GM19452 (cell line): ENCODE data around the gene CKS2.

Experiments
- ATAC-seq: cut with Tn5 transposase; IDR thresholded peaks from one replicate; pipeline ENCODE4 v1.9.1; 2021; ENCODE audit not compliant: unreplicated experiment

The CKS2 gene

DNA sequence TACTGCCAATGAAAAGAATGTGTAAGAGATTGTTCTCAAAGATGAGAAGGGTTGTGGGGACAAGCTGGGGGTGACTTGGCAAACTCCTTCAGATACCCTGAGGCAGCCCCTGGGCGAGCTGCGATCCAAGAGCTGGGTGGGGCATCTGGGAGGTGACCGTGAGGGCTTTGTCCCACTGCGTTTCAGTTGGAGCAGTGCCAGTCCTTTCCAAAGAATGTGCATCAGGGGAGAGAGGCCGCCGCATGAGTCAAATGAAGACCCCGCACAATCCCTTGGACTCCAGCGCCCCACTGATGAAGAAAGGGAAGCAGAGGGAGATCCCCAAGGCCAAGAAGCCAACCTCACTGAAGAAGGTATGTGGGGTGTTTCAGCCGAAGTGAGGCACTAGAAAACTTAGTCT lies 35.7 kb downstream of the CKS2 start:
- ATAC-seq = no peak

DNA sequence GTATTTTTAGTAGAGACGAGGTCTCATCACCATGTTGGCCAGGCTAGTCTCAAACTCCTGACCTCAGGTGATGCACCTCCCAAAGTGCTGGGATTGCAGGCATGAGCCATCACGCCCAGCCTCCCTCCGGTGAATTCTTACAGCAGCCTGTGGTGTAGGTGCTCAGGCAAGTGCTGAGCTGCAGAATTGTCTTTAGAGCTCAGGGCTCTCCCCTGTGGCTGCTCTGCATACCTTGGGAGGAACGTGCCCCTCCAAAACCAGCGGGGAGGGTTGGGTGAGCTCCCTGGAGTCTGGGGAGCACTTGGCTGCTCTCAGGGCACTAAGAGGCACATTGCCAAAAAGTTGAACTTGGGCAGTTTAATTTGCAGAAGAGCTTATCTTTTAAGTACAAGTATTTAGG lies 36.7 kb downstream of the CKS2 start:
- ATAC-seq = no peak

DNA sequence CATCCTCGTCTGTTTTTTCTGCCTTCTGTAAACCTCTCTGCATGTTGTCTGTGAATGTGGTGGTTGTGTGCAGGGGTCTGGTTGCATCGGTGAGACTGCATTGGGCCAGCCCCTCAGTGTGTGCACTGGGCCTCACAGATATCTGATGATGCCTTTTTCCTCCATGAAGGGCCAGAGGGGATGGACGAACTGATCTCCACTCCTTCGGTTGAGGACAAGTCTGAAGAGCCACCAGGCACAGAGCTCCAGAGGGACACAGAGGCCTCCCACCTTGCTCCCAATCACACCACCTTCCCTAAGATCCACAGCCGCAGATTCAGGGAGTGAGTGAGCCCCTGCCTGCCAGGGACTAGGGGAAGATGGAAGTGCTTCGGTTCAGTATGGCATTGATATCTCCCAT lies 38.6 kb downstream of the CKS2 start:
- no peak for ATAC-seq

GRCh38 chr9:89350988-89351557 lies 40.1 kb downstream of the CKS2 start:
- ATAC-seq = no peak

GRCh38 chr9:89351584-89352300 lies 40.7 kb downstream of the CKS2 start:
- ATAC-seq = no peak

- ATAC-seq = no peak
Measured at GRCh38 chr9:89352451-89352850, 41.5 kb downstream of the CKS2 start.

DNA sequence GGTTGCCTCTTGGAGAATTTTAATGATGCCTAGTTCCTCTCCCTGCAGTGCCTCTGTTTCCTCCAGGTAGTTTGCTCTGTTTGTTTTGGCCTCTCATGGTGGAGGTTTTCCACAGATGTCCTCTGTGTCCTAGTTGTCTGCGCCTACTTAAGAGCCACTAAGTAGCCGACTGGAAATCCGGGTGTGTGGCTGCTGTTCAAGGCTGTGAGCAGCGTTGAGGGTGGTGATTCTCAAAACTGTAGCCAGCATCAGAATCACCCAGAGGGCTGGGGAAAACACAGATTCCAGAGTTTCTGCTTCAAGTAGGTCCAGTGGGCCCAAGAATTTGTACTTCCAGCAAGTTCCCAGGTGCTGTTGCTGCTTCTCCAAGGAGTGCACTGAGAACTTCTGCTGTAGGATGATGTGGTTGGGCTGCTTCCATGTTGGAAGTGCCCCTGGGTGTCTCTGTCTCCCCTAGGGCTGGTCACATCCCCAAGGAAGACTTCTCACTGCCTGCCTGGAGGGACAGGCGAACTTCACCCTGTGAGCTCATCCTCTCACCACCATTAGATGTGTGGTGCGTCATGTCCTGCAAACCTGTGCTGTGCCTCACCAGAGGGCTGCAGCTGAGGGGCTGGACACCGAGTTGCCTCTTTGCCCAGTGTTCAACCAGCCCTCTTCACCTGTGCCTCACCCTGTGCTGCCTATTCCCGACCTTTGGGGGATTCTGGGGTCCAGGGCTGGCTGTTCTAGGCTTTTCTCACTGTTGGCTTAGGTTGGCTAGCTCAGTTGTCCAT lies 42.1 kb downstream of the CKS2 start:
- ATAC-seq = no peak

DNA sequence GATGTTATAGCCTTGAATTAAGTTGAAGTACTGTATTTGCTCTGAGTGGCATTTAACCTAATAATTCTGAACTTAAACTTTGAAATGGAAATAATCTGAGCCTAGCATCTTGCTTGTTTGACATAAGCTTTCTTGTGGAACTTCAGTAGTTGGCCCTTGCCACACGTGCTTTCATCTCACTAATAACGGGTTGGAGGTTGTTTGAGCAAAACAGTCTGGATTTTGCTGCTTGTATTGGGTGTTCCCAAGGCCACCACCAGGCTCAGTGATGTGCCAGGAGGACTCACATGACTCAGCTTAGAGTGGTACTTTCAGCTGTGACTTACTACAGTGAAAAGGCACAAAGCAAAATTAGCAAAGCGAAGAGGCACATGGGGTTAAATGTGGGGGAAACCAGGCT lies 43.0 kb downstream of the CKS2 start:
- no peak for ATAC-seq

- no peak for ATAC-seq
Measured at GRCh38 chr9:89354471-89354870, 43.5 kb downstream of the CKS2 start.

- no peak for ATAC-seq
Measured at GRCh38 chr9:89356782-89357181, 45.8 kb downstream of the CKS2 start.

GRCh38 chr9:89357331-89358197 lies 46.6 kb downstream of the CKS2 start:
- ATAC-seq = no peak

DNA sequence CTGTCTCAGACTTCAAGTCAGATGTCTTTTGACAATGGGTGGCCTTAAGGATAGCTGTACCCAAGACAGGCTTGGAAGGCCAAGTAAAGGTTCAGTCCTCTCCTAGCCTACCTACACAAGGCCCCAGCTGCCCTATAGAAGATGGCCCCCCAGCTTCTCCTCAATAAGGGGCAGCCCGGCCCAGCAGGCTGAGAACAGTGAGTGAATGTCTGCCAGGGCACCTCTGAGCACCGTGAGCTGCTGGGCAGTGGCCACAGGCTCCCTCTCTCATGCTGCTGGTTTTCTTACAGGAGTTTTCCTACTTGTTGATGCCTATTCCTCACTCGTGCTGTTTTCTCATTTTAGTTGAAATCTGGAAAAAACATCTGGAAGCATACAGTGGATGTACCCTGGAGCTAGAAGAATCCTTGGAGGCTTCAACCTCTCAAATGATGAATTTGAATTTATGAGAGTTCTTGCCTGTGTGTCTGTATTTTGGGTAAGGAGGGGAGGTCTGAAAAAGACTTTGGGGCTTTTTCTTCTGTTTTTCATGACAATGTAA lies 47.5 kb downstream of the CKS2 start:
- no peak for ATAC-seq

DNA sequence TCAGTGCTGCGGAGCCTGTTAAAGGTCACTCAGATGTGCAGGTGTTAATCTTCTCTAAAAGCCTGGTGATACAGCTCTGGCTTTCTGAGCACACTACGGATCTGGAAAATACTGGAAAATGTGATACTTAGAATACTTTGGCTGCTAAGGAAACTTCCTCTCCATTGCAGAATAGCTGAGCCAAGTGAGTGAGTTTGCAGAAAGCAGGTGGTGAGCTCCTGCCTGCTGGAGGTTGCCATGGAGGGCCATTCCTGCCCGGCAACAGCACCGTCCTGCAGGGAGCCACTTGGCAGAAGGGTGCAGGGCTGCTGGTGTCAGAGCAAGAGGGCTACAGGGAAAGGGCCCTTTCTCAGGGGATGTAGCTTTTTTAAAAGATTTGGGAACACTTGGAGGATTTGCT lies 48.0 kb downstream of the CKS2 start:
- no peak for ATAC-seq

- ATAC-seq = no peak
Measured at GRCh38 chr9:89359751-89360261, 48.8 kb downstream of the CKS2 start.

DNA sequence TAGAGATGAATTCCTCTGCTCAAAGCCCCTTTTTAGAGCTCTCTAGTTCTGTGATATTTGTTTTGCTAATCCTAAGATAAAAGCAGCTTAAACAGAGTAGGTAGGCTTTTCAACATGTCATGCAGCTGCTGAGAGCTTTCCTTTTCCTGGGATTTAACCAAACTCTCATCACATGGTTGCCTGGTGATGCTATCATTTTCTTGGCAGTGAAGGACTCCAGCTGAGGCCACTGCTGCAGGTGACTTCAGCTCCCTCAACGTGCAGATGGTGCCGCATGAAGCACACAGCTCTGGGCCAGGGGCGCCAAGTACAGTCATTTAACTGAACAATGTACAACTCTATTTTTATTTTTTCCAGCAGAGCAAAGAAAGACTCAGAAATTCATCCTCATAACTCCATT lies 49.5 kb downstream of the CKS2 start:
- ATAC-seq = no peak

- ATAC-seq = no peak
Measured at GRCh38 chr9:89361031-89361430, 50.0 kb downstream of the CKS2 start.

DNA sequence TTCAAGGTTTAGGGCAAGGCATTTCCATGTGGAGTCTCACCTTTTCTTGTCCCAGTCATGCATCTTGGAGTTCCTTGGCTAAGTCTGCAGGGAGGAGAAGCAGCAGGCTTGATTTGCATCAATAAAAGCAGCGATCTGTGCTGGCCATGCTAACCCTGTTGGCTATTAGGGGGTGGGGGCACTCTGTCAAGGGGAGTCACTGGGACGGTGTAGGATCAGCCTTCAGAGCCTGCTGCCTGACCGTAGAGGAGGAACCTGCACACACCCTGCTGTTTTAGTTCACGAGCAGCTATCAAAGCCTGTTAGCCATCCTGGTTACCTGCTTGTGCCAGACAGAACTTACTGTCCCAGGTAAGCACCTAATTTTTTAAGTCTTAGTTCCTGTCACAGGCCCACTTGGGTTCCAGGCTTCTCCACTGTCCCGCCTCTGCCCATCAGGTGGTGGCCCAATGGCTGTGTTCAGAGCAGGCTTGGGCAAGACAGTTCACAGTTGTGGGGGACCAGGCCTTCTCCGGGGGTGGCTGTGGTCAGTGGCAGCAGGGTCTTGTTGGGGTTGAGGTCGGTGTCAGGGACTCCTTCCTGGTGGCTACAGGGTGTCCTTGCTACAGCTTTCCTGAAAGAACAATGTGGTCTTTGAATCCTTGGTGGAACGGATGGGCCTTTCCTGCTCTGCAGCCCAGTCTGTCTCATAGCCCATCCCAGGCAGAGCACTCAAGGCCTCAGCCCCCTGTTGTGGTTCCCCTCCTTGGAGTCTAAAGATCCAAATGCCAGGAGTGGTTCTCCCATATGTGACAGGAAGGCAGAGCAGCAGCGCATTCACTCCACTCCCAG lies 51.0 kb downstream of the CKS2 start:
- no peak for ATAC-seq

- no peak for ATAC-seq
Measured at GRCh38 chr9:89362647-89363310, 51.8 kb downstream of the CKS2 start.

- no peak for ATAC-seq
Measured at GRCh38 chr9:89363311-89363670, 52.3 kb downstream of the CKS2 start.
